HepG2 (cell line): ENCODE measurements around the gene RHBDF2. TPM values are rescaled to one million over a fixed set of nuclear protein-coding genes. Genes with fewer than 3 reads are reported as not detected.

Experiments used
- BCL3 ChIP-seq: sonication (generic); formaldehyde crosslinking; IDR thresholded peaks from 2 replicates; pipeline ENCODE4 v1.5.1; 2020; ENCODE audit warnings: mild to moderate bottlenecking, missing genetic modification reagents, moderate library complexity
- CHD2 ChIP-seq: IDR thresholded peaks from 2 replicates; pipeline ENCODE4 v1.6.1; 2011; ENCODE audit warnings: low read depth, low read length, improper control_type of control experiment
- ELK4 ChIP-seq: sonication (generic); formaldehyde crosslinking; IDR thresholded peaks from 2 replicates; pipeline ENCODE4 v1.9.0; 2021; ENCODE audit warnings: missing genetic modification reagents, borderline replicate concordance
- MTA3 ChIP-seq: sonication (generic); formaldehyde crosslinking; IDR thresholded peaks from 2 replicates; pipeline ENCODE4 v1.4.0; 2020; ENCODE audit warnings: missing genetic modification reagents
- NFAT5 ChIP-seq: sonication (generic); formaldehyde crosslinking; IDR thresholded peaks from 2 replicates; pipeline ENCODE4 v1.4.0; 2020; ENCODE audit warnings: missing genetic modification reagents
- POLR2A ChIP-seq, 2 experiments: IDR thresholded peaks; 2 replicates each; pipeline ENCODE4 v1.6.1; 2011; ENCODE audit warnings: low read depth in 2 of 2, low read length in 2 of 2, mild to moderate bottlenecking in 1 of 2, moderate library complexity in 1 of 2; ENCODE audit not compliant: insufficient read depth in 1 of 2
- ZC3H4 ChIP-seq: sonication (generic); formaldehyde crosslinking; IDR thresholded peaks from 2 replicates; pipeline ENCODE4 v1.4.0; 2020; ENCODE audit warnings: missing genetic modification reagents, borderline replicate concordance
- ZFP37 ChIP-seq: sonication (generic); formaldehyde crosslinking; IDR thresholded peaks from 2 replicates; pipeline ENCODE4 v1.4.0; 2020; ENCODE audit warnings: missing genetic modification reagents, borderline replicate concordance
- ZKSCAN8 ChIP-seq: IDR thresholded peaks from 2 replicates; pipeline ENCODE4 v1.6.1; 2016; ENCODE audit warnings: borderline replicate concordance, missing genetic modification reagents, missing compliant biosample characterization
- ZNF484 ChIP-seq: sonication (generic); formaldehyde crosslinking; IDR thresholded peaks from 2 replicates; pipeline ENCODE4 v1.5.1; 2020; ENCODE audit warnings: mild to moderate bottlenecking, low read depth, missing genetic modification reagents, borderline replicate concordance
- ZNF567 ChIP-seq: sonication (generic); formaldehyde crosslinking; IDR thresholded peaks from 2 replicates; pipeline ENCODE4 v1.8.1; 2023; ENCODE audit warnings: mild to moderate bottlenecking, missing genetic modification reagents, borderline replicate concordance
- ZNF703 ChIP-seq: sonication (generic); formaldehyde crosslinking; IDR thresholded peaks from 2 replicates; pipeline ENCODE4 v1.5.1; 2020; ENCODE audit warnings: missing genetic modification reagents, mild to moderate bottlenecking, moderate library complexity, borderline replicate concordance
- ZNF878 ChIP-seq: sonication (generic); formaldehyde crosslinking; IDR thresholded peaks from 2 replicates; pipeline ENCODE4 v1.8.1; 2023; ENCODE audit warnings: mild to moderate bottlenecking, missing genetic modification reagents, moderate library complexity
- ZSCAN5A ChIP-seq: sonication (generic); formaldehyde crosslinking; IDR thresholded peaks from 2 replicates; pipeline ENCODE4 v1.8.0; 2022; ENCODE audit warnings: mild to moderate bottlenecking, missing genetic modification reagents, borderline replicate concordance
- polyA plus RNA-seq, 8 experiments: library from polyadenylated mRNA; depleted of rRNA in 3 of 8; stranded (reverse) in 7 of 8; unstranded in 1 of 8; fragments of >200 nt; fragmentation: Illumina TruSeq in 4 of 8; extraction: Trizol in 4 of 8; gene quantifications; 2 replicates each; pipeline versions ENCODE4 v1.2.1 to v1.2.3, GENCODE V29; 2011 to 2016; ENCODE audit warnings: low read depth in 4 of 8, missing spikeins in 1 of 8, mixed read lengths in 1 of 8; ENCODE audit not compliant: insufficient read depth in 1 of 8
- total RNA-seq, 5 experiments: library from RNA; depleted of rRNA; stranded (reverse); fragments of >200 nt; fragmentation: Illumina TruSeq; extraction: Trizol; gene quantifications; 2 replicates each; pipeline ENCODE4 v1.2.3, GENCODE V29; 2016; ENCODE audit warnings: low read depth in 1 of 5
- TF ChIP-seq, protein P1 (sequence below): sonication (generic); formaldehyde crosslinking; IDR thresholded peaks from 2 replicates; pipeline ENCODE4 v1.8.1; 2023; ENCODE audit warnings: mild to moderate bottlenecking, missing genetic modification reagents, borderline replicate concordance
- TF ChIP-seq, protein P2 (sequence below): sonication (generic); formaldehyde crosslinking; IDR thresholded peaks from 2 replicates; pipeline ENCODE4 v1.8.1; 2023; ENCODE audit warnings: mild to moderate bottlenecking, moderate library complexity, missing genetic modification reagents
- TF ChIP-seq, protein P3 (sequence below): sonication (generic); formaldehyde crosslinking; IDR thresholded peaks from 2 replicates; pipeline ENCODE4 v1.8.1; 2023; ENCODE audit warnings: mild to moderate bottlenecking, inconsistent platforms, moderate library complexity, missing genetic modification reagents, borderline replicate concordance

RHBDF2 gene
- total and polyA plus RNA-seq, 2 of the 13 experiments (the other 11 are each of a cell fraction or from before 2014, with no cell fraction given), result 7.8 to 24.2 TPM

GRCh38 chr17:76499267-76499667, 2.0 kb downstream of the RHBDF2 start (continued):
- TF ChIP-seq ZSCAN5A (CRISPR knock-in tag) (no peak), ZNF878 (peak; percentile 84; the same call in 1 of the 2 replicates), POLR2A (IDR thresholded peaks at IDR 0.05; ENCODE audit: insufficient read depth in 1 of 2, low read depth in 2 of 2, low read length in 2 of 2) (peak in 1 of 2 experiments; percentile 47; a peak in 3 of 4 replicates), ZNF703 (CRISPR knock-in tag) (no peak), BCL3 (CRISPR knock-in tag) (no peak), CHD2 (no peak), ZC3H4 (0 out of 2 replicates have a peak, but pooled peaks have one; percentile 17), ZFP37 (CRISPR knock-in tag) (peak; percentile 55; the same call in 1 of the 2 replicates), MTA3 (CRISPR knock-in tag) (no peak), ZNF567 (CRISPR knock-in tag) (no peak), ELK4 (CRISPR knock-in tag) (no peak), ZKSCAN8 (CRISPR knock-in tag) (peak; percentile 73; the same call in 1 of the 2 replicates), NFAT5 (CRISPR knock-in tag) (no peak), ZNF484 (no peak)
- TF ChIP-seq, protein P1, sequence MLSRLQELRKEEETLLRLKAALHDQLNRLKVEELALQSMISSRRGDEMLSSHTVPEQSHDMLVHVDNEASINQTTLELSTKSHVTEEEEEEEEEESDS (CRISPR knock-in tag), result no peak
- TF ChIP-seq, protein P2, sequence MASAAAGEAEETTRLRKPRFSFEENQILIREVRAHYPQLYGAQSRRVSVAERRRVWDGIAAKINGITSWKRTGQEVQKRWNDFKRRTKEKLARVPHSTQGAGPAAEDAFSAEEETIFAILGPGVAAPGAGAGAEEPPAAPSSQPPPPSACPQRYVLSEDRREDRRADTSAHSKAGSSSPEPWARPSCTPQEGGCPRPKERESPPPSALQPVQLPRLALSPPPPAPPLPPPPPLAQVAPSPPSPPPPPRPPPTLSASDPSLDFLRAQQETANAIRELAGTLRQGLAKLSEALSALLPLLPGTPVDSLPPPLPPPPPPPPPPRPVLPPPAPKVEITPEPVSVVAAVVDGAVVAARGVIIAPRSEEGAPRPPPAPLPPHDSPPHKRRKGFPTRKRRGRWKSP, result no peak
- TF ChIP-seq, protein P3, sequence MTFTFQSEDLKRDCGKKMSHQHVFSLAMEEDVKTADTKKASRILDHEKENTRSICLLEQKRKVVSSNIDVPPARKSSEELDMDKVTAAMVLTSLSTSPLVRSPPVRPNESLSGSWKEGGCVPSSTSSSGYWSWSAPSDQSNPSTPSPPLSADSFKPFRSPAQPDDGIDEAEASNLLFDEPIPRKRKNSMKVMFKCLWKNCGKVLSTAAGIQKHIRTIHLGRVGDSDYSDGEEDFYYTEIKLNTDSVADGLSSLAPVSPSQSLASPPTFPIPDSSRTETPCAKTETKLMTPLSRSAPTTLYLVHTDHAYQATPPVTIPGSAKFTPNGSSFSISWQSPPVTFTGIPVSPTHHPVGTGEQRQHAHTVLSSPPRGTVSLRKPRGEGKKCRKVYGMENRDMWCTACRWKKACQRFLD, result no peak
